Measurements from ENCODE around the gene PRLH.

PRLH gene

GRCh38 chr2:237567276-237568029, 1.1 kb downstream of the PRLH start:
- DNase-seq = no peak

- DNase-seq = no peak
Observed at GRCh38 chr2:237568121-237568660, 1.8 kb downstream of the PRLH start.

- DNase-seq = no peak
Observed at GRCh38 chr2:237569041-237569440, 2.7 kb downstream of the PRLH start.

GRCh38 chr2:237569896-237570295, 3.5 kb downstream of the PRLH start:
- DNase-seq = no peak

- DNase-seq = no peak
Observed at GRCh38 chr2:237570776-237571335, 4.5 kb downstream of the PRLH start.

GRCh38 chr2:237571551-237571950, 5.2 kb downstream of the PRLH start:
- no peak for DNase-seq

DNA sequence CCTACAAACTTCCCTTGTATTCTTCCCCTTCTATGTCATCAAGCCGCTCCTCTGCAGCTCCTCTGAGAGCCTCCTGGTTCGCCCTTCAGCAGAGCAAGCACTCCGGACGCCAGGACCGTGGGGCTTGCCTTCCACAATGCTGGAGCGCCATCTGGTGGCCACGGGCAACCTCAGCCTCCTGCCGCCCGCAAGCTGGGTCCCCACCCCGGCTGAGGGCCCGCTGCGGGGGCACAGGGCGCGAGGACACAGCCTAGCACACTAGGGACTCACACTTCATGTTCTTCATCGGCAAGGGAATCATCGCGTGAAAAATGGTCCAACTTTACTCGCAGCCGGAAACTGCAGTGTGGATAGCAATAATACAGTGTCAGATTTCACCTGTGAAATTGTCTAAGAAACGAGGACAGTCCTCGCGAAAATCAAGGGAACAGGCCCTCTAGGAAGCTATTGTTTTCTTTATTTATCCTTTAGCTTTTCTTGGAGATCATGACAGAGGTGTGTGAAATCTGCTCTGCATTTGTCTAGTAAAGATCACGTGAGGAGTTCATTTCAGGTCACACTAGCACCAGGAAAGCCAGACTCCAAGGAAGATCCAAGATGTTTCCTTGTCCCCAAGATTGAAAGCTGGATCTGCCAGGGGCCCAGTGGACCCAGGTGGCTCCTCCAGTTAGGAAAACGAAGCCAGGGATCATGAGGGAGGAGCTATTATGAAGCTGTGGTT, 5.8 kb downstream of the PRLH start:
- DNase-seq = peak; percentile 40

GRCh38 chr2:237572742-237573101, 6.3 kb downstream of the PRLH start:
- no peak for DNase-seq

GRCh38 chr2:237573721-237574415, 7.5 kb downstream of the PRLH start:
- no peak for DNase-seq

DNA sequence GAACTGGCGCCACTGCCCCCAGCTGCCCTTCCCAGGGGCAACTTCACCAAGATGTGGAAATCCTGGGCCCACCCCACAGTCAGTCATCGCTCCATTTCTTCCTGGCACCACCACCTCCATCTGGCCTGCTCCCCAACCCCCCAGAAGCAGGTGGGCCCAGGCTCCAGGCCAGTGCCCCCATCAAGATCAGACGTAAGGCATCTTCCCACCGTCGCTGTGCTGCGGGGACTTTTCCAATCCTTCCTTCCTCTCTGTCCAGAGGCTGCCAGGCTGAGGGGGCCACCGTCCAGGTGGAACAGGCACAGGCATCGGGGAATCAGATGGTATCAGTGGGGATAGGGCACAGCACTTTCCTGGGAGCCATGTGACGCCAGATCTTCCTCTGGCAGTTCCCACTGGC, 8.1 kb downstream of the PRLH start:
- DNase-seq = no peak

GRCh38 chr2:237574894-237575868, 8.8 kb downstream of the PRLH start:
- no peak for DNase-seq

DNA sequence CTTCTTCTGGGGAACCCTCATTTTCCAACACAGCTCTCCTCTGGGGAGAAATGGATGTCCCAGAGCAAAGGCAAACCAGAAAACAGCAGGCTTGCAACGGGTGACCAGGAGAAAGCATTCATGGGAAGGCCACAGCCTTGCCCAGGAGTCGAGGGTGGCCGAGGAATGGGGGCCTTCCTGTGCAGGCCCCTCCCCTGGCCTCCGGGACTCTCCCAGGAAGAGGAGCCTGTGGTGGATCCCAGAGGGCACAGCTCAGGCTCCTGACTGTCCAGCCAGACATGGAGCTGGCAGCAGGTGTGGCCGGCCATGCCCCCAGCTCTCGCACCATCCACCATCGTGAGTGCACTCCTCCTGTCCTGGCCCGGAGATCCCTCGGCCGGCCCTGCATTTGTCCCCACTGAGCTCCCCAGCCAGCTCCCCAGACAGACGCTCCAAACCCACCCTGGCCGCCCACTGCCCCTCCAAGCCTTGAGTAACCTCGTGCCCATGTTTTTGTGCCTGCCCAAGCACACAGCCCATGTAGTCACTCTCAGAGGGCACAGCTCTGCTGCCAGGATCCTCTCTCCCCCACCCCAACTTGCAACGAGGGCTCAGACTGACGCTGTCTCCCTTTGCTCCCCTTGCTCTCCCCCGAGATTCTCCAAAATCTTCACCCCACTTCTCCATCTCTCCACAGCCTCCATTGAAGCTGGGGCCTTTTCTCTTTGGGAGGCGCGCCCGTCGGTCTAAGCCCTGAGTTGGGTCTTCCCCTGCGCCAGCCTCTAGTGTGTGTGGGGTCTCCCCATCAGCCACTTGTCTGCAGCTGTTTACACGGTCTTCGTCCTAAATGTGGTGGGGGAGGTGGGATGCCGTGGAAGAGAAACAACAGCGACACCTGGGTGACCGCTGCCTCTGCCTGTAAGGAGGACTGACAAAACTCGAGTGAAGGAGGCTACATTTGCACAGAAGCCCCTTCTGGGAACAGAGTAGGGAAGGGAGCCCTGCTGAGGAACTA, 9.8 kb downstream of the PRLH start:
- DNase-seq = no peak

- no peak for DNase-seq
Observed at GRCh38 chr2:237576974-237577373, 10.6 kb downstream of the PRLH start.

- DNase-seq = no peak
Observed at GRCh38 chr2:237577458-237577857, 11.1 kb downstream of the PRLH start.

GRCh38 chr2:237577956-237578870, 11.8 kb downstream of the PRLH start:
- DNase-seq = no peak

DNA sequence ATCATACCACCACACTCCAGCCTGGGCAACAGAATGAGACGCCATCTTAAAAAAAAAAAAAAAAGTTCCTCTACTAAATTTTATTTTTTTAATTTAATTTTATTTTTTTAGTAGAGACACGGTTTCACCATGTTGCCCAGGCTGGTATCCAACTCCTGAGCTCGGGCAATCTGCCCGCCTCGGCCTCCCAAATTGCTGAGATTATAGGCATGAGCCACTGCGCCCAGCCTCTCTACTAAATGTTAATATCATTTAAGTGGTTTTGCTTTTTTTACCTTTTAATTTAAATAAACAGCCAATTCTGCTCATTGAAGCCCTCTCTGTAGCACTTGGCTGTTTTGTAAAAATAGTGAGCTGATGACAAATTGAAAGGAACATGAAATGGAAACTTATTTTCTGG, 15.0 kb downstream of the PRLH start:
- no peak for DNase-seq

DNA sequence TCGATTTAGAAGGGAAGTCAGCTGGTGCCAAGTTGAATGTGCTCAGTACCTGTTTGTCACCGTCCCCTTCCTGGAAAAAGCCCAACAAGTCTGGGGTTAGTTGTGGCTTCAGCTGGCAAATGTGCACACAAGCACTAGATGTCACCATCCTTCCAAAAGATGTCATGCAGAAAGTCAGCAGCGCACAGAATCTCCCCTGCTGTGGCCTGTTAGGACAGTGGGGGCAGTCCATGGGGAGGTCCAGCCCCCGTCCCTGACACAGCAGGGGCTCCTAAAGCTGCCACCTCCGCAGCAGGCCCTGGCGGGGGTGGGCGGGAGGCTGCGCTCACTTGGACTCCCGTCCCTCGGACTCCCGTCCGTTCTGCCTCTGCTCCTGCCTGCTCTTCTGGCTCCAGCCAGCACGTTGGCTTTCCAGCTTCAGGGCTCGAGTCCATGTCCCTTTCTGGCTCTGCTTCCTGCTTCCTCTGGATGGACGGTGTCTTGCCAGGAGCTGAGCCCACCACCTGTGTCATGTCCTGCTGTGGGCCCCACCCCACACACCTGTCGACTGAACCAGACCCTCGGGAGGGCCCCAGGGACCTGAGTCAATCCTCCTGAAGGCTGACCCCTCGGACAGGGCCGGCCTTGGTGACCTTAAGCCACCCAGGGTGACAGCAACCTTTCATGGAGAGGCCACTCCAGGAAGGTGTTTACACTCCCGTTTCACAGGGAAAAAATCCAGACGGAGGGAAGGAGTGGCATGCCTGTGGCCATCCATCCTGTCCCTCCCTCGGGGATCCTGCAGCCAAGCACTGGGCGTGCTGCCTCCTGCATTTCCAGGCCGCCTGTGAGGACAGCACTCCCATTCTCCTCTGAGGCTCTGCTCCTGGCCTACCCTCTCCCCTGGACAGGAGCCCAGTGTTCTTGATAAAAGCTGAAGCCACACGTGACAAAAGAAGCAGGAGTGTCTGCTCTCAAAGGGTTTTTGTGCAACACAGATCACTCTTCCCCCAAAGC, 15.7 kb downstream of the PRLH start:
- no peak for DNase-seq

All from activated gamma-delta T cell (primary cell).